Spleen (tissue), 11 donors: ENCODE data around the gene RSPH1. TPM values are rescaled to one million over a fixed set of nuclear protein-coding genes. Genes with fewer than 3 reads are reported as not detected.

Experiments
- DNase-seq: peaks from one replicate; pipeline ENCODE4 v3.0.0-alpha.2; 2020
- H3K27ac ChIP-seq, 8 donors: fragments of 200-600 bp; sonication (generic) in 7 of 8; 1 replicate in 4 of 8; 2 replicates in 4 of 8; pipeline versions ENCODE4 v1.5.0 to v1.8.0; 2016 to 2021; ENCODE audit warnings: inconsistent platforms in 4 of 8, mild to moderate bottlenecking in 4 of 8, moderate library complexity in 1 of 8
- H3K27me3 ChIP-seq, 7 donors: fragments of 200-600 bp; sonication (generic) in 6 of 7; replicated peaks in 1 of 7; 1 replicate in 4 of 7; 2 replicates in 3 of 7; pipeline versions ENCODE4 v1.5.0 to v1.8.0; 2016 to 2021; ENCODE audit warnings: inconsistent platforms in 3 of 7, mild to moderate bottlenecking in 1 of 7
- H3K36me3 ChIP-seq, 6 donors: fragments of 200-600 bp; sonication (generic) in 5 of 6; 1 replicate in 4 of 6; 2 replicates in 2 of 6; pipeline versions ENCODE4 v1.5.0 to v1.8.0; 2016 to 2021; ENCODE audit warnings: inconsistent platforms in 2 of 6
- H3K4me1 ChIP-seq, 6 donors: fragments of 200-600 bp; sonication (generic) in 5 of 6; 1 replicate in 3 of 6; 2 replicates in 3 of 6; pipeline versions ENCODE4 v1.5.0 to v1.8.0; 2016 to 2021; ENCODE audit warnings: inconsistent platforms in 3 of 6
- H3K4me3 ChIP-seq, 8 donors: fragments of 200-600 bp; sonication (generic) in 7 of 8; 1 replicate in 4 of 8; 2 replicates in 4 of 8; pipeline versions ENCODE4 v1.5.0 to v1.8.0; 2016 to 2021; ENCODE audit warnings: inconsistent platforms in 4 of 8, mild to moderate bottlenecking in 4 of 8, moderate library complexity in 2 of 8
- H3K9me3 ChIP-seq, 8 donors: fragments of 200-600 bp; sonication (generic) in 7 of 8; 1 replicate in 4 of 8; 2 replicates in 4 of 8; pipeline versions ENCODE4 v1.5.0 to v1.8.0; 2016 to 2021; ENCODE audit warnings: inconsistent platforms in 4 of 8
- POLR2A ChIP-seq, 3 donors: fragments of 450-650 bp; IDR thresholded peaks; one replicate each; pipeline ENCODE4 v1.5.1; 2017; ENCODE audit warnings: antibody characterized with exemption in 3 of 3, mild to moderate bottlenecking in 1 of 3
- POLR2AphosphoS5 ChIP-seq, 3 donors: sonication (generic); formaldehyde crosslinking; IDR thresholded peaks; one replicate each; pipeline ENCODE4 v1.5.1; 2017; ENCODE audit warnings: antibody characterized with exemption in 3 of 3
- WGBS, 5 donors: extraction: QIAGEN DNeasy Blood & Tissue Kit in 3 of 5; methylation state at CpG; one replicate each; pipeline versions ENCODE4 v1.1.5 to v1.1.7; 2013 to 2018; 5-methylcytosine and 5-hydroxymethylcytosine counted together
- intact Hi-C: fragments of 100-400 bp; cut with DNase I; formaldehyde crosslinking; loops from one replicate; pipeline ENCODE4 v1.15.0; 2023; ENCODE audit warnings: low total_unique reads
- polyA plus RNA-seq, 3 donors: library from polyadenylated mRNA; stranded (reverse); fragments of 200-250 nt; gene quantifications; one replicate each; pipeline ENCODE4 v1.2.1, GENCODE V29; 2013
- total RNA-seq, 7 donors: library from RNA; depleted of rRNA in 3 of 7; stranded (reverse); fragments of >200 nt in 3 of 7; fragmentation: NEBNext Ultra II Directional in 4 of 7; extraction: Animal tissue kit (Norgen Biotek cat#: 25700) in 4 of 7; gene quantifications; one replicate each; pipeline versions ENCODE4 v1.1.0 to v1.2.1, GENCODE V29; 2016 to 2021
- TF ChIP-seq, protein P1 (sequence below), 11 experiments: fragments of 200-600 bp in 7 of 11; fragments of 450-650 bp in 4 of 11; sonication (generic) in 4 of 11; IDR thresholded peaks in 8 of 11; conservative IDR thresholded peaks in 3 of 11; 1 replicate in 7 of 11; 2 replicates in 4 of 11; pipeline versions ENCODE4 v1.4.0 to v1.8.0; 2016 to 2021; ENCODE audit warnings: antibody characterized with exemption in 11 of 11, inconsistent platforms in 4 of 11, mild to moderate bottlenecking in 1 of 11
- donor health status: healthy with polysubstance abuse.
- donor health status: DM: no; HTN: no; CAD: no; lungs with moderate emphysema.
- donor health status: DM: no; HTN: no; CAD: no.
- donor health status: Bipolar disorder and iron deficiency.
- donor health status: healthy.
- donor health status: DM: no; HTN: no; CAD: no.
- donor health status: DM: yes; HTN: yes; CAD: no.

RSPH1 gene
- total and polyA plus RNA-seq, 10 donors, result 0.10 to 0.35 (median 0.26) TPM; not detected in 5

DNA sequence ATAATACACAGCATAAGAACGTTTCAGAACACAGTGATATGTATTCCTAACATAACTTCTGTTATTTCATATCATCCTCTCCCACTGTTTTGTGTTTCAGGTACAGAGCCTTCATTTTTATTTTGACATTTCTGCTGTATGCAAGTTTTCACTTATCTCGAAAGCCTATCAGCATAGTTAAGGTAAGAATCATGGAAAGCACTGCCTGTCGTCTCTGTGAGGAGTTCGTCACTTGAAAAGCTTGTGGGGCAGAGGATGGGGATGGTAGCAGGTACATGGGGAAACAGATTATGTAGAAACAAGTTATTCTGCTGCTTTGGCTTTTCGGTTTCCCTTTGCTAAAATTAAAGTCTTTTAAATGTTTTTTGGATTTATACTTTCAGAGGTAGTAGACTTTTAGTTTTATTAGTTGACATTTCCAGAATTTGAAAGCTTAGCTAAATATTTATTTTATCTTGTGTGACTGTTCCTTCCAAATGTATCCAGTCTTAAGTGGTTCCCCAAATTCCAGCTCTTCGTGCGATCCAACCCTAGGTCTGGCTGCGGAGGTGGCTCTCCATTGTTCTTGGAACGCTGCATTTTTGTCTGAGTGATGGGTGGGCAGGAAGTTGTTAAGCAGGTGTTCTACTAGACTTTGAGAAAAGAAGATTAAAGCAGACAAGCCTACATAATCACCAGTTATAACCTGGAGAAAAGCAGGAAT lies 29.8 kb upstream of the RSPH1 start:
- TF ChIP-seq, protein P1, sequence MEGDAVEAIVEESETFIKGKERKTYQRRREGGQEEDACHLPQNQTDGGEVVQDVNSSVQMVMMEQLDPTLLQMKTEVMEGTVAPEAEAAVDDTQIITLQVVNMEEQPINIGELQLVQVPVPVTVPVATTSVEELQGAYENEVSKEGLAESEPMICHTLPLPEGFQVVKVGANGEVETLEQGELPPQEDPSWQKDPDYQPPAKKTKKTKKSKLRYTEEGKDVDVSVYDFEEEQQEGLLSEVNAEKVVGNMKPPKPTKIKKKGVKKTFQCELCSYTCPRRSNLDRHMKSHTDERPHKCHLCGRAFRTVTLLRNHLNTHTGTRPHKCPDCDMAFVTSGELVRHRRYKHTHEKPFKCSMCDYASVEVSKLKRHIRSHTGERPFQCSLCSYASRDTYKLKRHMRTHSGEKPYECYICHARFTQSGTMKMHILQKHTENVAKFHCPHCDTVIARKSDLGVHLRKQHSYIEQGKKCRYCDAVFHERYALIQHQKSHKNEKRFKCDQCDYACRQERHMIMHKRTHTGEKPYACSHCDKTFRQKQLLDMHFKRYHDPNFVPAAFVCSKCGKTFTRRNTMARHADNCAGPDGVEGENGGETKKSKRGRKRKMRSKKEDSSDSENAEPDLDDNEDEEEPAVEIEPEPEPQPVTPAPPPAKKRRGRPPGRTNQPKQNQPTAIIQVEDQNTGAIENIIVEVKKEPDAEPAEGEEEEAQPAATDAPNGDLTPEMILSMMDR (IDR thresholded peaks at IDR 0.05 in 8 of 11, conservative IDR thresholded peaks at IDR 0.05 in 3 of 11), result no peak
- TF ChIP-seq POLR2AphosphoS5 (IDR thresholded peaks at IDR 0.05), result no peak
- TF ChIP-seq POLR2A (IDR thresholded peaks at IDR 0.05), result no peak
- Histone ChIP-seq H3K9me3 (no peaks in the 10 kb centered on the region), H3K4me1 (peaks cover 21 to 91% (median 50%) of the 10 kb centered on the region in 6 donors), H3K36me3 (peaks cover 0 to 68% (median 15%) of the 10 kb centered on the region in 6 donors), H3K27ac (peak overlapping the region in 4 of 8 donors; percentile 84 to 91 (median 85)), H3K27me3 (no peaks in the 10 kb centered on the region), H3K4me3 (no peak overlapping the region)
- intact Hi-C loops, result no loop called here
- WGBS, 5 donors, result 78 to 82% (median 81%) methylated on average over 9 of the region's 9 CpGs
- DNase-seq, result no peak

DNA sequence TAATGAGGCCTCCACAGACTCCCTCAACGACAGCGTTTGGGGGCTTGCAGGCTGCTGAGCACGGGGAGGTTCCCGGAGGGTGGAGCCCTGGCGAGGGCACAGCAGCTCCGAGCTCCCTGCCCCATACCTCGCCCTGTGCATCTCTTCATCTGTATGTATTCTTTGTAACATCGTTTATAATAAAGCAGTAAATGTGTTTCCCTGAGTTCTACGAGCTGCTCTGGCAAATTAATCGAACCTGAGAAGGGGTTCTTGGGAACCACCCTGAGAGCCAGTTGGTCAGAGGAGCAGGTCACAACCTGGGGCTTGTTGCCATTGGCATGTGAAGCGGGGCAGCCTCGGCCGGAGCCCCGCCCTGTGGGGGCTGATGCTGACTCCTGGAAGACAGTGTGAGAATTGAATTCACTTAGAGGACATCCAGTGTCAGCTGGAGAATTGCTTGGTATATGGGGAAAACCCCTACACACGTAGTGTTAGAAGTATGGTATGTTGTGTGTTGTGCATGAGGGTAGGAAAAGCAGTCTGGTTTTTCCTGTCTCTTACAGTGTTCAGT lies 29.1 kb upstream of the RSPH1 start:
- H3K4me3 ChIP-seq, result peak overlapping the region in 2 of 8 donors; percentile 3 to 32
- peaks cover 21 to 95% (median 50%) of the 10 kb centered on the region in 6 donors for H3K4me1 ChIP-seq
- H3K9me3 ChIP-seq, result no peaks in the 10 kb centered on the region

DNA sequence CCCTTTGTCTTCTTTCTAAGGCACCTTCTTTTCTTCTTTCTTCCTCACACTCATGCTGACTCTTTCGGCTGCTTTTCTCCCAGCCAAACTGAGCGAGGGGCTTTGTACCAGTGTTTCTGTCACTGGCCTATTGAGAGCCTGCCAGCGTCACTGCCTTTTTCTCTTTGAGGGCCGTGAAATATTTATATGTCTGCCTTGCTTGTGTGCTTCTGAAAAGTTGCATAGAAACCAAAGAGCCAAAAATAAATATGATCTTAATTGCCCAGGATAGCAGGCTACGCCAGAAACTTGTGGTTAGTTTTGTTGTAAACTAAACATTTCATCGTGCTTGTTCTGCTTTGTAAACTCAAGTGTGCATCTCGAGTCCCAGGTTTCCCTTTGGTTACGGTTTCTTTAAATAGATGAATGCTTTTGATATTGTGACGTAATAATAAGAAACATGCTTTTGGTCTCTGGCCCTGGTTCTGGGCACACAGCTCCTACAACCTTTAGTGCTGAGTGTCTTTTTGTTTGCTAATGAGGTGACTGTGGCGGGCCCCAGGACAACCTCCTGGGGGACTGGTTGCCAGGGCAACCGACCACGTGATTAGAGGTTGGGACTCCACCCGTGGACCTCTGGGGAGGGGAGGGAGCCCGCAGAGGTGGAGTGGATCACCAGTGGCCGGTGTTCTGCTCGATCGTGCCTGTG lies 28.5 kb upstream of the RSPH1 start:
- Histone ChIP-seq H3K36me3 (peaks cover 0 to 74% (median 23%) of the 10 kb centered on the region in 6 donors), H3K4me1 (peaks cover 21 to 91% (median 50%) of the 10 kb centered on the region in 6 donors), H3K27me3 (no peaks in the 10 kb centered on the region), H3K4me3 (peak overlapping the region in 2 of 8 donors; percentile 3 to 32), H3K9me3 (no peaks in the 10 kb centered on the region), H3K27ac (peak overlapping the region in 7 of 8 donors; percentile 31 to 91 (median 70))
- intact Hi-C loops, result no loop called here
- WGBS, 5 donors, result 32 to 40% (median 37%) methylated on average over 15 to 17 of the region's 17 CpGs
- no peak for TF ChIP-seq POLR2A (IDR thresholded peaks at IDR 0.05)
- TF ChIP-seq POLR2AphosphoS5 (IDR thresholded peaks at IDR 0.05), result peak in 2 of 3 donors; percentile 37 to 62
- TF ChIP-seq, protein P1 (IDR thresholded peaks at IDR 0.05 in 8 of 11, conservative IDR thresholded peaks at IDR 0.05 in 3 of 11), result no peak
- DNase-seq, result peak; percentile 95

More for the DNA sequence above, 29.1 kb upstream of the RSPH1 start:
- intact Hi-C loops, result no loop called here
- DNase-seq, result no peak
- Histone ChIP-seq H3K36me3 (peaks cover 0 to 70% (median 20%) of the 10 kb centered on the region in 6 donors), H3K27me3 (no peaks in the 10 kb centered on the region), H3K27ac (peak overlapping the region in 7 of 8 donors; percentile 31 to 91 (median 70))
- WGBS, 5 donors, result 52 to 60% (median 54%) methylated on average over 15 of the region's 15 CpGs
- TF ChIP-seq, protein P1 (IDR thresholded peaks at IDR 0.05 in 8 of 11, conservative IDR thresholded peaks at IDR 0.05 in 3 of 11), result no peak
- peak; percentile 3 to 47 (median 4) for TF ChIP-seq POLR2AphosphoS5 (IDR thresholded peaks at IDR 0.05)
